HG02678 (cell line): ENCODE data around the gene DDX10.
A peak's percentile ranks its signal among the peaks of the same experiment; 100 is the strongest.
"Not testable (repeated sequence)": the region's sequence is repeated elsewhere in the genome, so short reads cannot be mapped to it uniquely, and the experiment has no call there.

Experiments used
- ATAC-seq: cut with Tn5 transposase; IDR thresholded peaks from one replicate; pipeline ENCODE4 v1.9.1; 2021; ENCODE audit warnings: mild to moderate bottlenecking, moderate library complexity; ENCODE audit not compliant: unreplicated experiment

Gene DDX10

DNA sequence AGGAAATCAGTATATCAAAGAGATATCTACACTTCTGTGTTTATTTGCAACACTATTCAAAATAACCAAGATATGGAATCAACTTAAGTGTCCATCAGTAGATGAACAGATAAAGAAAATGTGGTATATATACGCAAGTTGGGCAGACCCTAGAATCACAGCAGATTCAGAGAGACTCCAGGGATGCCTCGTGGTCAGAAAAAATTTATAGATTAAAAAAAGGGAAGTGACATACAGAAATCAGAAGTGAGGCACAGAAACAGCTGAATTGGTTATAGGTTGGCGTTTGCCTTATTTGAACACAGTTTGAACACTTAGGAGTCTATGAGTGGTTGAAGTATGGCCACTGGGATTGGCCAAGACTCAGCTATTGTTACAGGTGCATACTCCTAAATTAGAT lies 10.8 kb upstream of the DDX10 start:
- not testable (repeated sequence) for ATAC-seq

DNA sequence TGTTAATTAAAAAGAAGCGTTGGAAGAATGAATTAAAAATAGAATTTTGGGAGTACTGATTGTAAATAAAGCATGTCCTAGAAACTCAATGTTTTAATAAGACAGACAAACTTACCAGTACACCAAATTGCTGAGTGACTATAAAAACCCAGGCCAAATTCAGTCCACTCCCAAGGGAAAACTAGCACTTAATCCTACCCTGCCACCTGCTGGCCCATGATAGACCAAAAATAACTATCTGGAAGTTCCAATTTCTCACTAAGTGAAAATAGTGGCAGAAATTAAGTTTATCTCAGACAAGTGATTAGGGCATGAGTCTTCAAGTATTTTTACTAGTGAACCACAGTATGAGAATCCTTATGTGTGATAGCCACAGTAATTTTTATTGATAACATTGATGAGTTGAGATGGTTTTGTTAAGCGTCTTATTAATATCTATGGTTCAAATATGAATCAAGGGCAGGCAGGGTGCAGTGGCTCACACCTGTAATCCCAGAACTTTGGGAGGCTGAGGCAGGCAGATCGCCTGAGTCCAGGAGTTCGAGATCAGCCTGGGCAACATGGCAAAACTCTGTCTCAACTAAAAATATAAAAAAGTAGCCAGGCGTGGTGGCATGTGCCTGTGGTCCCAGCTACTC lies 9.8 kb upstream of the DDX10 start:
- ATAC-seq, result no peak

DNA sequence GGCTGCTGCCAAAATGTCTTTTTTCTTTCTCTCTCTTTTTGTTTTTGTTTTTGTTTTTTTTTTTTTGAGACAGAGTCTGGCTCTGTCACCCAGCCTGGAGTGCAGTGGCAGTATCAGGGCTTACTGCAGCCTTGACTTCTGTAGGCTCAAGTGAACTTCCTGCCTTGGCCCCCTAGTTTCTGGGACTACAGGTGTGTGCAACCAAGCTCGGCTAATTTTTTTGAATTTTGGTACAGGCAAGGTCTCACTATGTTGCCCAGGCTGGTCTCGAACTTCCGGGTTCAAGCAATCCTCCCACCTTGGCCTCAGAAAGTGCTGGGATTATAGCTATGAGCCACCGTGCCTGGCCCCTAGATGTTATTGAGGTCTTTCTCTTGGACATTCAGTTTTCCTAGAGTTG lies 2.2 kb upstream of the DDX10 start:
- peak; percentile 27 for ATAC-seq

DNA sequence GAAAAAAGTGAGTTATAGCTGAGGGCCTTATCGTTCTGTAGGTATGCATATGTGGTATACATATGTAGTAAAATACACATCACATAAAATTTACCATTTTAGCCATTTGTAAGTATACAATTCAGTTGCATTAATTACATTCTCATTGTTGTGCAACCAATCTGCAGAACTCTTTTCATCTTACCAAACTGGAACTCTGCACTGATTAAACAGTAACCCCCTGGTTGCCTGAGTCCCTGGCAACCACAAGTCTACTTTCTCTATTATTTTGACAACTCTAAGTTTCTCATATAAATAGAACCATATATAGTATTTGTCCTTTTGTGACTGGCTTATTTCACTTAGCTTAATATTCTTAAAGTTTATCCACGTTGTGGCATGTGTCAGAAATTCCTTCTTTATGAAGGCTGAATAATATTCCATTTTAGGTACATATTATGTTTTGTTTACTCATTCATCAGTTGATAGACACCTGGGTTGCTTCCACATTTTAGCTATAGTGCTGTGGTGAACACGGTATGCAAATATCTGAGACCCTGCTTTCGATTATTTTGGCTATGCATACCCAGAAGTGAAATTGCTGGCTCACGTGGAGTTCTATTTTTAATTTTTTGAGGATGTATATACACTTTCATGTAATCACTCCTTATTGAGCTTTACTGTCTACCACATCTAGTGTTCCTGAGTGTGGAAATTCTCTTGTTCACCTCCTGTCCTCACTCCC lies 1.6 kb upstream of the DDX10 start:
- ATAC-seq, result peak; percentile 50

DNA sequence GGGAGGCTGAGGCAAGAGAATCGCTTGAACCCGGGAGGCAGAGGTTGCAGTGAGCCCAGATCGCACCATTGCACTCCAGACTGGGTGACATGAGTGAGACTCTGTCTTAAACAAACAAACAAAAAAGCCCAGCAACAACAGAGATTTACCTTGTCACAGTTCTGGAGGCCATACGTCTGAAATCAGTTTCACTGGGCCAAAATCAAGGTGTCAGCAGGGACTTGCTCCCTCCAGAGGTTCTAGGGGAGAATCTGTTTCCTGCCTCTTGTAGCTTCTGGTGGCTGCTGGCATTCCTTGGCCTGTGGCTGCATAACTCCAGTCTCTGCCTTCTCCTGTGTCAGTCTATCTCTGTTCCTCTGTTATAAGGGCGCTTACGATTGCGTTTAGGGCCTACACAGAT lies 1.5 kb downstream of the DDX10 start:
- no peak for ATAC-seq

DNA sequence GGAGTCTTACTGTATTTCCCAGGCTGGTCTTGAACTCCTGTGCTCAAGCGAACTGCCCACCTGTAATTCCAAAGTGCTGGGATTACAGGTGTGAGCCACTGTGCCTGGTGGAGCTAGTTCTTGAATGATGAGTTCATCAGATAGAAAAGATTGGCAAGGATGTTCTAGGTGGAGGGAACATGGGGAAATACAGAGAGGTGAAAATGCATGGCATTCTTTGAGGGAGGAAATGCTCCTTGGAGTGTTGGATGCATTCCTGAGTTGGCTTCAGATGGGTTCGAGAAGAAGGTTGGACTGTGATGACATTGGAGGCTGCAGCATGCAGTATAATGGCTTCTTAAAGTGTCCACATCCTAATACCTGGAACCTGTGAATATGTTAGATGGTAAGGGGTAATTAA lies 4.4 kb downstream of the DDX10 start:
- ATAC-seq, result no peak

DNA sequence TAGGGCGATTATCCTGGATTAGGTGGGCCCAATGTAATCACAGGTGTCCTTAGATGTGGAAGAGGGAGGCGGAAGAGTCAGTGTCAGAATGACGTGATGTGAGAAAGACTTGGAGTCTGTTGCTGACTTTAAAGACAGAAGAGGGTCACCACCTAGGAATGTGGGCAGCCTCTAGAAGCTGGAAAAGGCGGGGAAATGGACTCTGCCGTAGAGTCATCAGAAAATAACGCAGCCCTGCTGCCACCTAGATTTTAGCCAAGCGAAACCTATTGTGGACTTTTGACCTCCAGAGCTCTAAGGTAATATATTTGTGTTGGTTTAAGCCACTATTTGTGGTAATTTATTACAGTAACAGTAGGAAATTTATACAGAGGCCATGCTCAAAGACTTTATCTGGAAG lies 4.8 kb downstream of the DDX10 start:
- no peak for ATAC-seq

DNA sequence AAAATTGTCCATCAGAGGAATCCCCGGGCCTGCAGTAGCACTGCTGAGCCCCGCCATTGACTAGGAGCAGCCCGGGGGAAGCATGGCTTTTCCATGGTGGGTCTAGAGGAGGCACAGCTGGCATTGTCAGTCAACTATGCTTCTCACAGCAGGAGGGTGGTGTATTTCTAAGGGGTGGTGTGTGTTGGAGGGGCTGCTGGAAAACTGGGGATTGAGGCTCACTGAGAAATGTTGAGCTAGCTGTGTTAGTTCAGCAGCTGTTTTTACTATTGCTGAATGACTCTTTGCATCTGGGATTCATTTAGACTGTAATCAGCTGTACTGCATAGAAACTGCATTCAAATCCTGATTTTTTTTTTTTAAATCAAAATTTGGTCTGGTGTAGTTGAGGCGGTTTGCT lies 5.6 kb downstream of the DDX10 start:
- ATAC-seq, result no peak

DNA sequence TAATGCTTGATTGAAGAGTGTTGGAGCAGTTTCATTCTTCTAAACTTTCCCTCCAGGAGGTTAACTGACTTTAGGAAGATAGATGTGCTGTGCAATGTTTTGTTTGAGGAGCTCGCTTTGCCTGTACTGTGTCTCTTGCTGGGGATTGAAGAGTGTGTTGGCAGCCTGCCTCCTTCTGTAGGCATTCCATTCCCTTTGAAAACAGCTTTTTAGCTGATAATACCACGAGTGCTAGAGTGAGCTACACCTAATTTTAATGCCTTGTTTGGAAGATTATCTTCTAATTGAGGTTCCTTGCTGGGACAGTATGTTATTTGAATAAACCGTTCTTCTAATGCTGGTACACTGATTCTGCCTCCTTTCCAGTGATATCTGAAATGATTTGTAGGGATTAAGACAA lies 7.2 kb downstream of the DDX10 start:
- ATAC-seq, result no peak

DNA sequence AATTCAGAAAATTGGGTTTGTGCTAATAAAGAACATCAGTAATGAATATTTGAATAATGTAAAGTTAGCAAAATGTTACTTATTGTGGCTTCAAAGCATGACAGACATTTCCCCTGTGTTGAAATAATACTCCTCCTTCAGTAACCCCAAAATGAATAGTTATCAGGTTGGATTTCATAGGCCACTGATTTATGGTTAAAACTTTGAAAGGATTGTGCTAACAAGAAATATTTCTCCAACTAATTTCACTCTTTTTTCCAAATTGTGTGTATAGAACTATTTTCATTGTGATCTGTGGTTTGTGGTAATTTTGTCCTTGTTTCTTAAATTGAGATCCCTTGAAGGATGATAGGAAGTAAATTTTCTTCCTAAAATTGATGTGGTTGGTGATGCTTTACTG lies 7.9 kb downstream of the DDX10 start:
- ATAC-seq, result no peak

DNA sequence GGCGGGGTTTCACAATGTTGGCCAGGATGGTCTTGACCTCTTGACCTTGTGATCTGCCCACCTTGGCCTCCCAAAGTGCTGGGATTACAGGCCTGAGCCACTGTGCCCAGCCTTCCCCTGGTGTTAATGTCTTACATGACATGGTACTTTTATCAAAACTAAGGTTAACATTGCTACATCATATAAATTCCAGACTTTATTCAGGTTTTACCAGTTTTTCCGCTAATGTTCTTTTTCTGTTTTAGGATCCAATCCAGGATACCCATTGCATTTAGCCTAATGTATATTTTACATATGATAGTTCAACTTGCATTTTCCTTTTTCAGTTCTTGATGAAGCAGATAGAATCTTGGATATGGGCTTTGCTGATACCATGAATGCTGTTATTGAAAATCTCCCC lies 14.2 kb downstream of the DDX10 start:
- no peak for ATAC-seq

DNA sequence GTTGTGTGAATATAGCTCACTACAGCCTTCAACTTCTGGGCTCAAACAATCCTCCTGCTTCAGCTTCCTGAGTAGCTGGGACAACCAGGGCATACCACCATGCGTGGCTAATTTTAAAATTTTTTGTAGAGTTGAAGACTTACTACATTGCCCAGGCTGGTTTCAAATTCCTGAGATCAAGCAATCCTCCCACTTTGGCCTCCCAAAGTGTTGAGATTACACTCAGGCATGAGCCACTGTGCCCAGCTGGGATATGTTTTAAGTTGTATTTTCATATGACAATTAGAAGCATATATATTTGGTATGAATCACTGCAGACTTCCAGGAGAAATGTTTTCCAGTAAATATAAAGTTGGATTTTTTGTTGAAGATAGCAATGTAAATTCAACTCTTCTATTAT lies 15.4 kb downstream of the DDX10 start:
- no peak for ATAC-seq

DNA sequence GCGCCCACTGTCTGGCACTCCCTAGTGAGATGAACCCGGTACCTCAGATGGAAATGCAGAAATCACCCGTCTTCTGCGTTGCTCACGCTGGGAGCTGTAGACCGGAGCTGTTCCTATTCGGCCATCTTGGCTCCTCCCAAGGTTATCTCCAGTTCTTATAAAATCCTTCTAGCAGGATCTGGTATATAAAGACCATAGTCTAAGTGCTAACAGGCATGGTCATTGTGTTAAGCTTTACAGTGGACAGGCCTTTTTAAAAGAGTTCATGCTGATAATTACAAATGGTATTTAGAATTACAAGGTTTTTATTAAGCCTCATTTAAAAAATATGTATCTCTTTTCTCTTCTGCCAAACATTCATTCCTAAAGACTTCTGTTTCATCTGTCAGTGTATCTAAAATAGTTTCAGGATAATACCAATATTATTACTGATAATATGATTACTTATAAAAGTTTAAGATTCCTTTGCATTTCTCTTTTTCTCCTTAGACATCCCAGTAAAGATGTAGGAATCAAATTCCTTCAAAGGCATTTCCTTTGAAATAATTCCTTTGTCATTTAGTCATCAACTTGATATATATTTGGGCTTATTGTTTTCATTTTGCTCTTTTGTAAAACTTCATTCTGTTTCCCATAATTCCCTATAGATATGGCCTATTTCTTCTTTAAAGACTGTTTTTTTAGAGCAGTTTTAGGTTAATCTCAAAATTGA lies 20.7 kb downstream of the DDX10 start:
- no peak for ATAC-seq

DNA sequence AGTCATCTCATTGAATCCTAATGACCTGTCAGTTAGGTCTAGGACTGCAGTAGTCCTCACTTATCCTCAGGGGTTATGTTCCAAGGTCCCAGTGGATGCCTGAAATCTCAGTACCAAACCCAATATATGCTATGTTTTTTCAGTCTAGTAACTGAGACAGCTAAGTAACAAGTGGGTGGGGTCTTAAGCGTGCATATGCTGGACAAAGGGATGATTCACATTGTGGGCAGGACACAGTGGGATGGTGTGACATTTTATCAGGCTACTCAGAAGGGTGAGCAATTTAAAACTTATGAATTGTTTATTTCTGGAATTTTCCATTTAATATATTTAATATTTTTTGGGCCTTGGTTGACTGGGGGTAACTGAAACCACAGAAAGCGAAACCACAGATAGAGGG lies 29.0 kb downstream of the DDX10 start:
- ATAC-seq, result no peak

DNA sequence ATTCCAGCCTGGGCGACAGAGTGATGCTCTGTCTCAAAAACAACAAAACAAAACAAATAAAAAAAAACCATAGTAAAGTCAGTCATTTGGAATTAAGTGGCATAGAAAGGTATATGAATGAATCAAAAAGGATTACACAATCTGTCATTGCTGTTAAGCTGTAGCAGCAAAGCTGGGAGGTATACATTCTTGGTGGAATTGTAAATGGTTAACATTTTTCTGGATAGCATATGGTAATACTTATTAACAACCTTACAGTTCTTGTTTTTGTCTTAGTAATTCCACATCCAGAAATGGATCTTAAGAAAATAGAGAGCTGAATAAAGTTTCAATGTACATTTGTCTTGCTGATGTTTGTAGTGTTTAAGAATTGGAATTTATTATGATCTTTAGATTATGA lies 30.0 kb downstream of the DDX10 start:
- ATAC-seq, result no peak

DNA sequence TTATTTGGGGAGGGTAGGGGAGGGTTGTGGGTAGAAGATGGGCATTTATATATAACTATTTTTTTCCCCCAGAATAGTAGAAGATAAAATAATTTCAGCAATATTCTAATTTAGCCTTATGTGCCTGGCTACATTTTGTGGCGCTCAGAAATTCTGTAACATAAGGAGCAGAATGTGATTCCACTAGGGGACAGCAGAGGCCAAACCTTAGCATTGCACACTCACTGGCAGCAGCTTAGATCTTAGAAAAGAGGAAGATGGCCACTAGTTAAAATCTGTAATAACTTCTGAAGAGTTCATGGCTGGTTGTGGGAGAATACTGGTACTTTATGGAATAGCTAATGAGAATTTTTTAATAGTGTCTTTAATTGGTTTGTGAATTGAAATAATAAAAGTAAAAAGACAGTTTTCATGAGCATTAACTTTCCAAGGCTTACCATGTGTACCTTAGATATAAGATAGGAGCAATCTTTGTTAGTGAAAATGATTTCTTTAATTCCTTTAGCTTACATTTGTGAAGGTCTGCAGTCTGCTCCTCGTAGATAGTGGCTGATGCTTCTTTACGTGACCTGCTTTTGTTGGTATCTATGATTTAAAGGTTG lies 33.1 kb downstream of the DDX10 start:
- peak; percentile 75 for ATAC-seq

DNA sequence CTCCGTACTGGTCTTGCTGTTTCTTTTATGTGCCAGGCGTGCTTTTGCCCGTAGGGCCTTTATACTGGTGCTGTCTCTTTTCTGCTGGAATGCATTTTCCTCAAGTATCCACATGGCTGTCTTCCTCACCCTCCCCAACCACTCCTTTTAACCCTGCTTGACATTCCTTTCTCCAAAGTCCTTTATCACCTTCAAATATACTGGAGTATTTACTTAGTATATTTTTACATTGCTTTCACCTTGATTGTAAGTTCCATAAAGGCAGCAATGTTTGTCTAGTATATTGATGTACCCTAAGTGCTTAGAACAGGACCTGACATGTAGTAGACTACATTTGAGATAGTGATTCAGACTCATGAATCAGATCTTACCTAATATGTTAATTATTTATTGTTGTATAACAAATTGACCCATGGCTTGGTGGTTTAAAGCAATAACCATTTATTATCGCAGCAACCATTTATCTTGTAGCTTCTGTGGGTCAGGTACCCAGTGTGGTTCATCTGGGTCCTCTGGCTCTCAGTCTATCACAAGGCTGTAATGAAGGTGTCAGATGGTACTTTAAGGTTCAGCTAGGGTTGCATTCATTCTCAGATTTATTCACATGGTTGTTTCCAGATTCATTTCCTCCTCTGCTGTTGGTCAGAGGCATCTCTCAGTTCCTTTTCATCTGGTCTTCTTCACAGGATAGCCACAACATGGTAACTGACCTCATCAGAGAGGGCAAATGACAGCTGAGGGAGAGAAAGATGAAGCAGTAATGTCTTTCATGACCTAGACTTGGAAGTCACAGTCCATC lies 34.2 kb downstream of the DDX10 start:
- peak; percentile 73 for ATAC-seq

DNA sequence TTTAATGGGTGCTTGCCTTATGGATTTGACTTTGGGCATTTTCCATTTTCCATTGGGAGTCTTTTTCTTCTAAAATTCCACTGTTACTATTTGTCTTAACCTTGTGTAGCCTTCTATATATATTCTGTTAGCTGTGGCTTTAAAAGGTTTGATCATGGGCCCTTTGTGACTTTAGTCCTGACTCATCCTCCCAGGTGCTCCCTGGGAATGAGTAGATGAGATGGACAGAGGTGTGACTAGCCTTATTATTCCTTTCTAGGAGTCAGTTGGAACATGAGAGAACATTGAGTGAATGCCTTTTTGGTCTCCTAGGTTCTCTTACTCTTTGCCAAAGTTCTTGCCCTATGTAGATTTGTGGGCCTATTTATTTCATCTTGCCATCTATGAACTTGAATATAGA lies 39.0 kb downstream of the DDX10 start:
- no peak for ATAC-seq

DNA sequence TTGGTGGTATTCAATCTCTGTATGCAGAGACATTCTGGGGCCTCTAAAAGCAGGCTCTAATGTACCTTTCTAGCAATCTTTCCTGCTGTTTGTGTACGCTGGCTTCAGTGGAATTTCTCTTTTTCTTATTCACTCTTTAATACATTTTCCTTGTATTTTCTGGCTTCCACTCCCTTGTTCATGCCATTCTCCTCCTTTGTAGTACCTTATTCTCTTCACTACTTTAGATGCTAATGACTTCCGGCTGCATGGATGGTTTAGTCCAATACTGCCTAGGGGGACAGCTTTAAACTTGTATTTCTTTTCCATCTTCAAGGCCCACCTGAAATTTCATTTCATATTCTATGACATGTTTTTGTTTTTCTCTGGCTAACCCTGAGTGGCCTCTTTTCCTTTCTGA lies 40.2 kb downstream of the DDX10 start:
- ATAC-seq, result no peak

DNA sequence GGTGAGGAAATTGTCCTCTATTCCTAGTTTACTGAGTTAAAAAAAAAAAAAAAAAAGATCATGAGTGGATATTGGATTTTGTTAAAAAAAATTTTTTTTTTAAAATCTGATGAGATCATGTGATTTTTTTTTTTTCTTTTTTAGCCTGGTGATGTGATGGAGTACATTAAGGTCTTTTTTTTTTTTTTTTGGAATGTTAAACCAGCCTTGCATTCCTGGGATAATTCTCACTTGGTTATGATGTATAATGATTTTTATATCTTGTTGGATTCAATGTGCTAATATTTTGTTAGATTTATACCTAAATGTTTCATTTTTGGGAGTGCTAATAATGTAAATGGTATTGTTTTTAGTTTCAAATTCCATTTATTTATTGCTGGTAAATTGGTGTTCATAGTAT lies 43.3 kb downstream of the DDX10 start:
- ATAC-seq, result no peak

DNA sequence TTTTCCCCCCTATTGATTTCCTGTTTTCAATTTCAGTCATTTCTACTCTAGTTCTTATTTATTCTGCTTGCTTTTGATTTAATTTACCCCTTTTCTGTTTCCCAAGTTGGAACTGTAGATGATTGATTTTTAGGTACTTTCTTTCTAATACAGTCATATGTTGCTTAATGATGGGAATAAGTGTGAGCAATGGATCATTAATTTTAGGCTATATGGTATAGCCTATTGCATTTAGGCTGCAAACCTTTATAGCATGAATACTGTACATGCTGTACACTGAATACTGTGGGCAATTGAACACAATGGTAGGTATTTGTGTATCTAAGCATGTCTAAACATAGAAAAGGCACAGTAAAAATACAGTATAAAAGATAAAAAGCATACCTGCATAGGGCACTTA lies 44.9 kb downstream of the DDX10 start:
- no peak for ATAC-seq
